Left forelimb (tissue), 1 donor: ENCODE data around the gene LMNB1.

Experiments
- DNase-seq: peaks from one replicate; pipeline ENCODE4 v3.0.0-alpha.2; 2018; ENCODE audit warnings: low spot score

Gene LMNB1

DNA sequence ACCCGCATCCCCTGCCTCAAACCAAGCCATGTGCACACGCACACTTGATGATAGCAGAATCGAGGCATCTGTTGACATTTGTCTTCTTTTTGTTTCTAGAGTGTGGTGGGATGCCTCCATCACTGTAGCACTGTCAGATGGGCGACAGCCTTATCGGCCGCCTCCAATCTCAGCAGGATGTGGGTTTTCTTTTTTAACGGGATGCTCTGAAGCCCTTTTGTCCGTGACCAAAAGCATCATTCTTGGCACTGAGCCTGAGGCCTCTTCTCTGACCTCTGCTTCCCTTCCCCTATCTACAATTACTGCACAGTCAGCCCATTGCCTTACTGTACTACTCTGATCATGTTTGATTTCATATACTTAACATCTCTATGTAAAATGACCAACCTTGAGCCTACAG is 78.3 kb downstream of the LMNB1 start:
- no peak for DNase-seq

DNA sequence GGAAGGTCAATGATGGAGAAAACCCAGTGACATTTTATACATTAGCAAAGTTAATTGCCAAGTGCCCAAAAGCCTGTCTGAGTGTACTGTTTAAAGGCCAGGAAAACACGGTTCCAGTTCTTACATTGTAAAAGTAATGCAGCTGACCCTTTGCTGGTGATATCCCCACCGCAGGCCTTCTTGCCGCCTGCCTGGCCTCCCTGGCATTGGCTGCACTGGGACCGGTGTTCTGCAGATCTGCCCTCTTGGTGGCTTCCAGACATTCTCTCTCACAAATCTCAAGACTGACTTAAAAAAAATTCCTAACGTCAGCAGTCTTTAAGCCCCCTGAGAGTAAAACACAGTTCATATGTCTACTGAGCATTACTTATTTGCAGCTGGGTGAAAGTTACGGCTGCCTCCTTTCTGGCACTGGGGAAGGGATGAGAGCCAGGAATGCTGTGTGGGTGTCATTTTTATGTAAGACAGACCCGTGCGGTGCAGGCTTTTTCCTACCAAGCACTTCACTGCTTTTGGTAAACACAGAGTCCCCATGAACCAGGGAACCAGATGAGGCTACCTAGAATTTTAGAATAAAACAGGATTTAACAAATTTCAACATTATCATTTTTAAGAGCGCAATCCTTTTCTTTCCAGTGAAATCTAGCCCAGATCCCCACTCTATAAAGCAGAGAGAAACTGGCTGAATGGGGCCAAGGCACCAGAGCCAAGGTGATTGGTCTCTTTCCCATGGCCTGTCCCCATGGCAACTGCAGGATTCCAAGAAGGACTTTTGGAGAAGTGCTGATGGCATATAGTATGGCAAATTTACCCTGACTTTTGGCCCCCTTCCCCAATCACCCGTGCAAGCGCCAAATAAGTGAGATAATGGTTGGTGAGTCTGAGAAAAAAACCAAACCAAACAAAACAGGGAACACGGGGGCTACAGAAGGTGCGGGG is 80.8 kb downstream of the LMNB1 start:
- DNase-seq: no peak

DNA sequence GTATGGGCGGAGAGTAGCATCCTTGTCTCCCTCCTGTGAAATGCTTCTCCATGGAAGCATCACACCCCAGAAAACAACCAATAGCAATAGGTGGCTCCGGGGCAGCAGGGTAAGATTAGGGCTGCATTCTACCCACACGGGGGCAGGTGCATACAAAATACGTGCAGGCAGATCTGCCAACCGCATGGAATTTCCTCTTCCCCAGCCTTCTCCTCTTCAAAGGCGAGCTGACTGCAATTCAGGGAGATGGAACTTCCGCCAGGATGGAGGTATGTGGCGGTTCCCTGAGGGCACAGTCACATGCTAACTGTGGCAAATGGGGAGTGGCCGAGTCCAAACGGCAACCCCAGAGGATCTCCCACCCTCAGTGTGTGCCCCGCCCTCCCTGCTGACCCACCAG is 81.5 kb downstream of the LMNB1 start:
- no peak for DNase-seq

DNA sequence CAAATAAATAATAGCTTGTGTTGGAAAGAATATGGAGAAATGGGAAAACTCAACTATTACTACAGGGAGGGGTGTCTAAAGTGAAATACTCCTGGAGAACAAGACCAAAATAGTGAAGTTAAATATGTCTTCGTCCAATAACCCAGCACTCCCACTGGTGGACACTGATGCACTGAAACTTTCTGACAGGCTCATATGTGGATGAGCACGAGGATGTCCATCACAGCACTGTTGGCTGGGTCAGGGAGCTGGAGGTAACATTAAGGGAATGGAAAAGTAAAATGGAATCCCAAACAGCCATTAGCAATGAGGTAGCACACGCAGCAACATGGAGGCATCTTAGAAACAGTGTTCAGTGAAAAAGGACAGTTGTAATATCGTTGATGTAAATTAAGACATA is 86.5 kb downstream of the LMNB1 start:
- no peak for DNase-seq

DNA sequence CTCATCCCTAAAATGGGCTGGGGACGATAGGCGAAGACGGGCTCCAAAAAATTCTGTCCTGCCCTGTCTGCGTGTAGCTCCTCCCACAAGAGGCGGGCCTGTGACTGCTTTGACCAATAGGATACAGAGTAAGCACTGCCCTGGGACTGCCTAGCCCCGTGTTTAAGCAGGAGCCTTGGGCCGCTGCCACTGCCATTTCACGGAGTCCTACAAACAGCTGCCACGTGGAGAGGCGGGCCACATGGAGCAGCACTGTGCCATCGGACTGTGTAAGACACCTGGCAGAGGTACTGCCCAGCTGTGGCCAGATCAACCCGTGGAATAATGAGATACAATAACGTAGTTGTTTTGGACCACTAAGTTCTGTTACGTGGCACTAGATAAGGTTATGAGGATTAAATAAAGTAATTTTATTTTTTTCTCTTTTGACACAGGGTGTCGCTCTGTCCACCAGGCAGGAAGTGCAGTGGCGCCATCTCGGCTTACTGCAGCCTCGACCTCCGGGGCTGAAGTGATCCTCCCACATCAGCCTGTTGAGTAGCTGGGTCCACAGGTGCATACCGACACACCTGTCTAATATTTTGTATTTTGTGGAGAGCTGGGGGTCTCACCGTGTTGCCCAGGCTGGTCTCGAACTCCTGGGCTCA is 87.2 kb downstream of the LMNB1 start:
- no peak for DNase-seq

DNA sequence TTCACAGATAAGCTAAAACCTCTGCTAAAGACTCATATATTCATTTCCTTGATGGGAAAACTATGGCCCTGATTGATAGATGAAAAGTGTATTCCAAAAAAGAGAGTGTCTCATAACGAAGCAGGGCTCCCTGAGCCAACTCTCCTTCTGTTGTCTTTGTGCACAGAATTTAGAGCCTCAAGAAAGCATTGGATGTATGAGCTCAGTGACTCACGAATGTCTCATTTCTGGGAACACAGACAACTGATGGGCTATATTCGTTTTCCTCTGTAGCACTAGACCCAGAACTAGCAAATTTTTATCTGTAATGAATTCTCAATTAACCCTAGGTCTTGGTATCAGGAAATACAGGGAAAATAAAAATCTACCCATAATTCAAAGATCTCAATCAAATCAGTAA is 88.4 kb downstream of the LMNB1 start:
- DNase-seq: no peak

DNA sequence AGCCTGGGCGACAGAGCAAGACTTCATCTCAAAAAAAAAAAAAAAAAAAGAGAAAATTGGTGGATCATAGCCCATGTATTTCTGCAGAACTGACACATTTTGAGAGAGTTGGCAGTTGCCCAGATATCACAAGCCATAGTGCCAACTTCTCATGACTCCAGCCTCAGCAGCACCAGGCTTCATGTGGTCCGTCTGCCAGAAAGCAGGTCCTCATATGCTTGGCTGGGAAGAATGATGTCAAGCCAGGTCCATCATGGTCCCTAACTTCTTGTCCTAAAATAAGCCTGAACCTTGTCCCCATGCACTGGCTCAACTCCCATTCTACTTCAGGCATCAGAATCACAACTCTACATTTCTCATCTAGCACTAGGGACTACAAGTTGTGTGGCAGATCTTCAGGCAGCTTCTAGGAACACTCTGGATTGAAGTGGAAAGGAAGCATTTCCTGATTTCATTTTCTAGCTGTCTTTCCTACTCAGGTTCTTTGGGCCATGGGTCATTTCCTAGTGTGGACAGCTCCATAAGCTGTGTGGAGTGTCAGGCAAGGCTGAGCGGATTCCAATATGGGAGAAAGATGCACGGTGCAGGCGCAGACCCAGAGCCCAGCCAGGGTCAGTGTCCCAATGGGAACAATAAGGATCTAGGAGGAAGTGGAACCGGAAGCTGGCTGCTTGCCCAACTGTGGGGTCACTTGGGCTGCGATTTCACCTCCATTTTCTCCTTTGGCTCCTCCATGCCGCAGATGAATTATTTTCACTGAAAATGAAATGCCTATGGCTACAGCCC is 90.1 kb downstream of the LMNB1 start:
- no peak for DNase-seq

DNA sequence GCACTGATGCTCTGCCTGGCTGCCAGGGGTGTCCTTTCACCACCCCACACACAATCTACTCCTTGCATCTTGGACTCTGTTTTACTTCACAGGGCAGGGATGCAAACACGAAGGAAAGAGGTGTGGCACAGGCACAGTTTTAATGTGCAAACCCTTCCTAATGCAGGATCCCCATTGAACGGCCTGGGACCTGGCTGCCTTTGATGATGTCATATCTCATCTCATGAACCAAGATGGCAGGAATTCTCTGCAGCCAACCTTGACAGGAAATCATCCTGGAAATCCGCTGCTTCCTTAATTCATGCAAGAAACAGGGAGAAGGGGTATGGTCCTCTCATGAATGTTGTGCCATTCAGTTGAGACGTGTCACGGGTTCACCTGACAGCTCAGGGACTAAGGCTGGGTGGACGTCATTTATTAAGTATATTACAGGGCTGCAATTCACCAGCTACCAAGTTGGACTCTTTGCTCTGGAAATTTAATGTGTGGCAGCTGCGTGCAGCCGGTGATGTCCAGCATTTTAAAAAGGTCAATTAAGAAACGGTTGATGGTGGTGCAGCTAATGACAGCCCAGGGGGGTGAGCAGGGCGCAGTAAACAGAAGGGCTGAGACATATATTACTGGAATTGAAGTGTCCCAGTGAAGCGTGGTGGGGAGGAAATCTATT is 91.5 kb downstream of the LMNB1 start:
- no peak for DNase-seq

DNA sequence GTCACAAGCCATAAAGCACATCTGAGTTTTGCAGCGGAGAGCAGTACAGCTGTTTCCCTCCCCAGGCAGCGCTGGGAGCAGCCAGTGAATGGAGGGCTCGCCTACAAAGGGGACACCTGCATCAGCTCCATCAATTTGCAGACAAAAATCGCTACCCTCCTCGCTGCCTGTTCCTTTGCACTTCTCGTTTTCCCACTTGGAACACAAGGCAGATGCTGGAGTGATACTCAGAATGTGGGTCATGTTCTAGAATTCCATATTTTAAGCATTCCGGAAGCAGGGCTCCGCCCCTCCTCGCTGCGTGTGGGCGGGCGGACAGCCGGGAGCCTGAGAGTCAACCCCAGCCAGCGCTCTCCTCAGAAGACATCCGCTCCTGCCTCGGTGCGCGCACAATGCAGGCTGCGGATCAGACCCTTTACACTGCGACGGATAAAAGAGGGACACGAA is 92.1 kb downstream of the LMNB1 start:
- no peak for DNase-seq

DNA sequence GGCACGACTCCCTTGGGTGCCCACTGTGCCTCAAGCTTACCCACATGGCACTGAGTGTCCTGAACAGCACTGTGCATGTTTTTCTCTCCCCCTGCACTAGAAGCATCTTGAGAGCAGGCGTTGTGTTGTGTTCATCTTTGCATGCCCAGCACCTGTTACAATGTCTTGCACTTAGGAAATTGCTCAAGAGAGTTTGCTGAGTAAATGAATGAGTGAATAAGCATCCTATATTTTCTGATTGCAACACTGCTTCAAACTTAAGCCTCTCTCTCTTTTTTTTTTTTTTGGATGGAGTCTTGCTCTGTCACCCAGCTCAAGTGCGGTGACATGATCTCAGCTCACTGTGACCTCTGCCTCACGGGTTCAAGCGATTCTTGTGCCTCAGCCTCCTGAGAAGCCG is 94.5 kb downstream of the LMNB1 start:
- DNase-seq: no peak

DNA sequence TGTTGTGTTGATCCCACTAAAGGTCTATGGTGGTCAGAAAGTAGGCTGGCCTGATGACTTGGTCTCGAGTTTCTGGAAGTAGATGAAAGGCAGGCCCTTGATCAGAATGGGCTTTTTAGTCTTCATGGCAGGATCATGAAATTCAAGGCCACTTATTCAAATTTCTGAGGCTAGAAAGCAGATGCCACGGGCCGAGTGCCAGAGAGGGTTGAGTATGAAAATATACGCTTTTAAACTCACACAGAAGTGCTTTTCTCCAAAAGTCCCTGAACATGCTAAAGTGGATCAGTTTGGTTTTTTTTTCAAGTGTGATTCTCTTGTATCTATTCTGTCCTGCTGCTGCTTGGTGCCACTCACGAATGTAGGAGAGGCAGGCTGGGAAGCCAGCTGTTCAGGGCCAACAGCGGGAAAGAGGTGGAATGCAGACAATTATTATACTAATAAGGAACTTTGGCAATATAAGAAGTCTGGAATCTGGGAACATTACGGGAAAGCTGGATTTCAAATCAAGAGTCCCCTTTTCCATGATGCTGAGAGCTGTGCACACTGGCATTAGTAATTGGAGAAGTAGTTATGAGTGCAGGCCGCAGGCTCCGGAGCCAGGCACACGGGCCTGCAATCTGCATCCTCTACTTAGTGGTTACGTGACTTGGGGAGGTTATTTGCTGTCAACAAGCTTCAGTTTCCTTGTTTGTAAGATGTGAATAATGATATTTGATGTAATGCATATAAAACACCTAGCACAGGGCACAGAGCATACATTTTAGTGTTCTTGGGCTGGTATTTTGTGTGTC is 95.8 kb downstream of the LMNB1 start:
- DNase-seq: no peak

DNA sequence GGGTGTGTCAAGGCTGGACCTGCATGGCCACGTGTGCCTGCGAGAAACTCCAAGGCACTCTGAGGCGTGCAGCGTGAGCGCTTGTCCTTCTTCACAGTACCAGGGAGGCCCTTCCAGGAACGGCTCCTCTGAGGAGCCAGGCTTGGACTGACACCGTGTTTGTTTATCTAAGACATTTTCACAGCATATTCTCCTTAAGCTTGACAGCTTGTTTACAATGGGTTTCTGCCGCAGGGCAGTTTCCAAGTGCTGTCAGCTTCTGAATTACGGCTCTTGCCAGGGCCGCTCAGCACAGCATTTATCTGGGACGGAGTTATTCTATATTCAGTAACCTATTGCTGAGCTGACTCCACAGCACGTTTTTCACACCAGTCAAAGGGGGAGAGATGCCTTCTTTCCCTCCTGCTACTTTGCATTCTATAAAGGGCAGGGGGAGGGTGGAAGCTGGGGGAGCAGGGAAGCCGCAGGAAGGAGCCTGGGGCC is 98.4 kb downstream of the LMNB1 start:
- DNase-seq: no peak

DNA sequence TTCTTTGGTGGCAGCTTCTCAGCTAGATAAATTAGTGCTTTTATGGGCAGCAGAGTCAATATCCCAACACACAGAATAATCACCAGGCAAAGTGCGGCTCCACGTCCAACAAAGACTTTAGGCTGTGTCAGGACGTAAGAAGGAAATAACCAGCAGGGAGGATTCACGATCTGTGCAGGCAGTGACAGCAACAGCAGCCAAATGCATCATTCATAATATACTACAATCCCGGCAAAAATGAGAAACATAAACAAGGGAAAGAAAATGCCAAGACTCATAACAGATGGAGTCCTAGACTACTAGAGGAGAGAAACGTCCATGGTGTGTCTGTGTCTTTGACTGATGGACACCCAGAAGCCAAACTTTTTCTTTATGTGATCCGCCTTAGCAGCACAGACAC is 100.7 kb downstream of the LMNB1 start:
- no peak for DNase-seq

DNA sequence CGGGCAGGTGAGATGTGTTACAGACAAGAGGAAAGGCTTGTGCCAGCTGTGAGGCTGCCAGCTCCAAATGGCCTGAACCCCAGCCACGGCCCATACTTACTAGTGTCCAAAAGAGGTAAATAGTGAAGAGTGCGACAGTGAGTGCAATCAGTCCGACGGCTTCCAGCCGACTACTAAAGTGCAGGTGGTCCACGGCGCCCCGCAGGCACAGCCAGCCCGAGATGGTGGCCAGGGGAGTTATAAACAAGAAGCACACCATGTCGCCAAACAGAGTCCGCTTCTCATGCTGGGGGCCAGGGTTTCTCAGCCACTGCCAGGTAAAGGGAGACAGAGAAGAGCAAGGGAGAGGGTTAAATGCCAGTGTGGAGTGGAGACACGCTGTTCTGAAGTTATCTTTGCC is 101.1 kb downstream of the LMNB1 start:
- DNase-seq: no peak

DNA sequence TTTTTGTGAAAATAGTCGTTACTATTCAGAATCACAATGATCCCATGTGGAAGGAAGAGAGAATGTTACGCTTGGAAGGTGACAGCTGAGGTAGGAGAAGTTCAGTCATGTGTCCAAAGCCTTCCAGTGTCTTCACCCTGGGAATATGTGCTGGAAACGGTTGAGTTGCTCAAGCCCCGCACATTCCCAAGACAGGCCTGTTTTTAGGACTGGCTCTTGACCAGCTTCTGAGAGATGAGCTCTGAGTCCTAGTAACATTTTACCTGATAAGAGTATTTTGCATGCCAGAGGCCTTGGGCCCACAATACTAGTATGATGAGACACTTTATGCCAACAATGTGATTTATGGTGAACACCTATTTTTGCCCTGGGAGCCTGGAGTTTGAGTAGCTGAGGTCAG is 101.7 kb downstream of the LMNB1 start:
- DNase-seq: no peak

DNA sequence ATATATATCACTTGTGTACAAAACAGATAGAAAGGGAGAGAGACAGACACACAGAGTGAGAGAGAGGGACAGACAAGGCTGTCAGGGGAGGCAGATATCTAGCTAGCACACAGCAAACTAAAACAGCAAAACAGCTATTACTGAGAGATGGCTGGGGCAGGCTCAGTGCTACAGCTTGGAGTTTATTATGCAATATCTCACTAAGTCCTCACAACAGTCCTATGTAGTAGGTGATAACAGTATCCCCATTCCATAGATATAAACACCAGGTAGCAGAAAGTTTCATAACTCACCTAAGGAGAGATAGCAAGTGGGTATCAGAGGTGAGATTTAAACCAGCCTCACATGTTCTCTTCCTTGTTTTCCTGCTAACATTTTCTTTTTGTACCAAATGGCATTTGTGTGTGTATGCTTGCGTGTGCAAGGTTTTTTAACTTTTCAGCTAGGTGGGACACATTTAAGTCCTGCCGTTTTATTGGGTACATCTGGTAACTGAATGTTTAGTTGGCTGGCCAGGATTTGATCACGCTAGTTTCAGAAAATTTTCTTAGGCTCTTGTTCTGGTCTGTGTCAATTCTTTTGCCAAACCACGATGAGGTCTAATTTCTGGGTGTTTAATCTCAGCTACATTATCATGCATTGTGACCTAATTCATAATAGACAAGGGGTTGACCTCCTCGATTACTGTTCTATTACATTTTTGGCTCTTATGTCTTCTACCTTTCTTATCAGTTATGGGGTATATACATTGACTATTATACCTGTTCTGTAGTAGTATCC is 105.1 kb downstream of the LMNB1 start:
- no peak for DNase-seq

DNA sequence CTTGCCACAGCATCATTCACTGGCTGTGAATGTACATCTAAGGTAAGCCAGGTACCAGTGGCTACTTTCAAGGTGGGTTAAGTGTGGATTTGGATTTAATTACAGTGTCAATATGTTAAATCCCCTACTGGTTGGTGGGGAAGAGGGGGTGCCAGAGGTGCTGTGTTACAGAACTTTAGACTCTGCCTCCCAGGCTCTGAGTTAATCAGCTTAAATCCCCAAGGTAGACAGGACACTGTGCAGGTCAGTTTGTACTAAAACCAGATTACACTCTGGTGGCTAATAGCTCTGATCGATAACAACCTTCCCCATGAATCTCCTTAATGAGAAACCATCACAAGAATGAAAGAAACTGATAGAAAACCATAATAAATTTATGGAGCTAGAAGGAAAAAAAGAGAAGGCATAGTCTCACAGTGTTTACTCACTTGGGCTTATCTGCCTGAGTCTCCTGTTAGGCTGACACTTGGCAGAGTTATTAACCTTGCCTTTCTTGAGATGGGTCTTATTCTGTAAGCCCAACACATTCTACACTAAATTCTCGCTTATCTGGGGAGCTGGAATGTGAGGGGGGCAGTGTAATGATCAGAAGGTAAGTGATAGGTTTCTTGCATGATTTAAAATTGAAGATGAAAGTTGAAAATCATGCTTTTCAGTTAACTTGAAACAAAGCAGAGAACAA is 106.8 kb downstream of the LMNB1 start:
- DNase-seq: no peak

DNA sequence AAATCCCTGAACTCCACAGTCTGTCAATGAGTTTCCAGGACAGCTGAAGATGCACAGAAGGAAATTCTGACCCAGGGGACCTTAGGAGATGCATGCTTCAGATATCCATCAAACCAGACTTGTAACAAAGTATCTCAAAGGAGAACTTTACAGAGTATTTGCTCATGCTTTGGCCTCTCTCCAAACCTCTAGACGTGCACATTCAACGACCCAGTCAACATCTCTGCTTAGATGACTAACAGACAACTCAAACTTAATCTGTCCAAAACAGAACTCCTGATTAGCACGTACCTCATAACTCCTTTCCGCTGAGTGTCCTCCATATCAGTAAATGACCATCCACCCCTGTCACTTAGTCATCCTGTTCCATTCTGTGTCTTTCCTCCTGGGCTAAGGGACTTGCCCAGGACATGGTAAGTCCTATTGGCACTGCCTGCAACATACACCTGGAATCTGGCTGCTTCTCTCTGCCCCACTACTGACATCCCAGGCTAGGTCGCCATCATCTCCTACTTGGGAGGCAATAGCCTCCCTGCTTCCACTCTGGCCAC is 107.4 kb downstream of the LMNB1 start:
- no peak for DNase-seq
